ENCODE data around the gene GRIK4.

GRIK4 gene

DNA sequence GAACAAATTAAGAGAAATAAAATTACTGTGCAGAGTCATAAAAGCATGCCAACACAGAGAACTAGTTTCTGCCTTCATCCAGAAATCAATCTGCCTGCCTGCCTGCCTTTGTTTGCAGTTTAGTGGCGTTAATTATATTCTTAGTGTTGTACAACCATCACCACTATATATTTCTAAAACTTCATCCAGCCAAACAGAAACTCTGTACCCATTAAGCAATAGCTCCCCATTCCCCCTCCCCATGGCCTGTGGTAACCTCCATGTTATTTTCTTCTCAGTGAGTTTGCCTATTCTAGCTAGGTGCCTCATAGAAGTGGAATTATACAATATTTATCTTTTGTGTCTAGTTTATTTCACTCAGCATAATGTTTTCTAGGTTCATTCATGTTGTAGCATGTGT, 329.1 kb downstream of the GRIK4 start:
- Mint-ChIP-seq H3K9me3 (no peaks in the 10 kb centered on the region), H3K4me3 (no peak overlapping the region), H3K4me1 (ENCODE audit: low read depth in 2 of 2) (peaks cover 0 to 6% of the 10 kb centered on the region in 2 donors), H3K27me3 (peaks cover 0 to 46% of the 10 kb centered on the region in 2 donors), H3K36me3 (ENCODE audit: insufficient read depth) (no peaks in the 10 kb centered on the region), H3K27ac (no peak overlapping the region)
- ATAC-seq (replicated peaks) = no peak
- DNase-seq = no peak

DNA sequence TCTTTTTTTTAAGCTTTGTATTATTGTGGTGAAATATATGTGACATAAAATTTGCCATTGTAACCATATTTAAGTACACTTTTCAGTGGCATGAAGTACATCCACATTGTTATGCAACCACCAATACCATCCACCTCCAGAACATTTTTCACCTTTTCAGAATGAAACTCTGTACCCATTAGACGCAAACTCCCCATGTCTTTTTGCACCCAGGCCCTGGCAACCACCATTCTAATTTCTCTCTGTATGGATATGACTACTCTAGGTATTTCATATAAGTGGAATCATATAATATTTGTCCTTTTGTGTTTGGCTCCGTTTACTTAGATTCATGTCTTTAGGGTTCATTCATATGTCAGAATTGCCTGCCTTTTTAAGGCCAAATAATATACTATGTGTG, 329.5 kb downstream of the GRIK4 start:
- no peak overlapping the region for H3K4me3 Mint-ChIP-seq
- peaks cover 0 to 42% of the 10 kb centered on the region in 2 donors for H3K27me3 Mint-ChIP-seq
- H3K27ac Mint-ChIP-seq = no peak overlapping the region
- H3K9me3 Mint-ChIP-seq = no peaks in the 10 kb centered on the region
- H3K36me3 Mint-ChIP-seq (ENCODE audit: insufficient read depth) = no peaks in the 10 kb centered on the region
- ATAC-seq (replicated peaks) (no peak), DNase-seq (no peak)
- H3K4me1 Mint-ChIP-seq (ENCODE audit: low read depth in 2 of 2) = peaks cover 0 to 2% of the 10 kb centered on the region in 2 donors

DNA sequence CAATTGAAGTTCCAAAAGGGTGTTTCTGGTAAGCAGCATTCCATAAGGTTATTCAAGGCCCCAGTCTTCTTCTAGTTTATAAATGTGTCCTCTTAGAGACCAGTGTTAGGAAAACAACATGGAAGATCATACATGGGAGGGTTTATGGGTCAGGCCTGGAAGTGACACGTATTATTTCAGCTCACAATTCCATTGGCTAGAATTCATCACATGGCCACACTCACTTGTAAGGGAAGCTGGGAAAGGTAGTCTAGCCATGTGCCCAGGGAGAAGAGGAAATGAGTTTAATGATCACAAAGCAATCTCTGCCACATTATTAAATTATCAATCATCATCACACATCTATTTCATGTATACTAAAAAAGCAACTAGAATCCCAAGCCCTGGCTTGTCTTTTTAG, 330.6 kb downstream of the GRIK4 start:
- ATAC-seq (replicated peaks) = no peak
- H3K9me3 Mint-ChIP-seq = no peaks in the 10 kb centered on the region
- DNase-seq = no peak
- no peak overlapping the region for H3K27ac Mint-ChIP-seq
- H3K27me3 Mint-ChIP-seq = peaks cover 3 to 45% of the 10 kb centered on the region in 2 donors
- H3K36me3 Mint-ChIP-seq (ENCODE audit: insufficient read depth) = no peaks in the 10 kb centered on the region
- no peak overlapping the region for H3K4me3 Mint-ChIP-seq
- H3K4me1 Mint-ChIP-seq (ENCODE audit: low read depth in 2 of 2) = peaks cover 0 to 3% of the 10 kb centered on the region in 2 donors

DNA sequence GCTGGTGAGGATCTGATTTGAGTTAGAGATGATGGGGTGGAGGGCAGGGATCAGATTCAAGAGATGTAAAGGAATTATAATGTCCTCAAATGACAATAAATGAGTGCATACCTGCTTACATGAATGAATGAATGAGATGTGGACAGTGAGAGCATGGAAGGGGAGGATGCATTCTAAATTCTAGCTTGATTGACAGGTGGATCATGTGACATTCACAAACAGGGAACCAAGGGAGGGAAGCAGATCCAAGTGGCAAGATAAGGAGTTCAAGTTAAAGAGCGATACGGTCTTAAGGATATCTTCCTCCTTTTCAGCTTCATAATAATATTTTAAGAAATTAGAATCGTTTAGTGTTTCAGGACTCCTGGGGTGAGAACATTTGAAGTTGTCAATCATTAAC, 341.9 kb downstream of the GRIK4 start:
- Mint-ChIP-seq H3K9me3 (no peaks in the 10 kb centered on the region), H3K4me1 (ENCODE audit: low read depth in 2 of 2) (peaks cover 0 to 20% of the 10 kb centered on the region in 2 donors), H3K4me3 (no peak overlapping the region), H3K36me3 (ENCODE audit: insufficient read depth) (no peaks in the 10 kb centered on the region), H3K27ac (no peak overlapping the region), H3K27me3 (peaks cover 0 to 45% of the 10 kb centered on the region in 2 donors)
- ATAC-seq (replicated peaks) = no peak
- no peak for DNase-seq

DNA sequence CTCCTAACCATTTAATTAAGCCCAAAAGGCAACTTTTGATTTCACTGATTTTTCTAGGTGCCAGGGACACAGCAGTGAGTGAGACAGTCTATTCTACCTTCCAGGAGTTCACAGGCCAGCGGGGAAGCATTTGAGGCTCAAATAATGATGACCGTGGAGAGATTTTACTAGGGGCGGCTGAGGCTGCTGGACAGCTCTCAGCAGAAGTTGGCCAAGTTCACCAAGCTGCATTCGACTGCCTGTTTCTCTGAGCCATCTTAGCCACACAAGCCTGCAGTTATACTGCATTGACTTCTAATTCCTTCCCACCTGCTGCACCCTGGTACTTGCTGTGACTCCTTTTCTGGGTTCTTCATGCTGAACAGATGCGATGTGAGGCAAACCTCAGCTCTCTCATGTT, 343.4 kb downstream of the GRIK4 start:
- Mint-ChIP-seq H3K4me1 (ENCODE audit: low read depth in 2 of 2) (peaks cover 0 to 16% of the 10 kb centered on the region in 2 donors), H3K27me3 (peaks cover 0 to 35% of the 10 kb centered on the region in 2 donors), H3K36me3 (ENCODE audit: insufficient read depth) (no peaks in the 10 kb centered on the region), H3K9me3 (no peaks in the 10 kb centered on the region), H3K4me3 (no peak overlapping the region), H3K27ac (no peak overlapping the region)
- ATAC-seq (replicated peaks) (no peak), DNase-seq (no peak)

DNA sequence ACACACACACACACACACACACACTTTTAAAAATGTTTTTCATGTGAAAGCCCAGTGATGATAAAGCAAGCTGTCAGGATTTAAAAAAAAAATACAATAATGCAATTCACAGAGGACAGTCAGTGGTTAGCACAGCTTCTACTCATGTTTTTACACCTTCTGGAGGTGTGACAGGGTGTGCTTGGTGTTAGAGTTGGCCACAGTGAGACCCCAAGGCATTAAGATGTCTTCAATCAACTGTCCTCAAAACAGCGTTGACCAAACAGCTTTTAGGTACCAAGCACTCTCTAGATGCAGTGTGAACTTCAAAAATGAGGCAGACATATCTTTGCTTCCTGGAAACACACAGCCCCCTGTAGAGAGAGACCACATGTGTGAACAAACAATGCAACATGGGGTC, 346.0 kb downstream of the GRIK4 start:
- DNase-seq = no peak
- H3K4me3 Mint-ChIP-seq = no peak overlapping the region
- peaks cover 0 to 32% of the 10 kb centered on the region in 2 donors for H3K27me3 Mint-ChIP-seq
- no peaks in the 10 kb centered on the region for H3K36me3 Mint-ChIP-seq (ENCODE audit: insufficient read depth)
- H3K4me1 Mint-ChIP-seq (ENCODE audit: low read depth in 2 of 2) = peaks cover 0 to 11% of the 10 kb centered on the region in 2 donors
- H3K27ac Mint-ChIP-seq = peak overlapping the region in 1 of 2 donors; percentile 58
- no peak for ATAC-seq (replicated peaks)
- H3K9me3 Mint-ChIP-seq = no peaks in the 10 kb centered on the region

DNA sequence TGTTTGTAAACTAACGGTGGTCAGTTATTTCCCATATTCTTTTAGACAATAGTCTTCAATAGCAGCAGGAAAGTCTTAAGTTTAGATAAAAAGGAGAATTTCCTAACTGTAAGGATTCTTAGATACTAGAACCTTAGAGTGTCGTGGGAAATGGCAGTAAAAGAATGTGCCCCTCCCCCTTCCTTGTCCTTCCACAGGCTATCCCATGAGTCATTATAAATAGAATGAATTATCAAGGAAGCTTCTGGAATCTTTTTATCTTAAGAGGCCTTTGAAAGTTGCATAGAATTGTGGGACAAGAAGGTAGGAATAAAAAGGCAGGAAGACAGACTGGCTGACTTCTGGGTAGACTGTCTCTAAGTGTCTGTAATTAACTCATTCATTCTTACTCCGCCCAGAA, 347.2 kb downstream of the GRIK4 start:
- no peak for ATAC-seq (replicated peaks)
- Mint-ChIP-seq H3K9me3 (no peaks in the 10 kb centered on the region), H3K4me1 (ENCODE audit: low read depth in 2 of 2) (peaks cover 0 to 11% of the 10 kb centered on the region in 2 donors), H3K36me3 (ENCODE audit: insufficient read depth) (no peaks in the 10 kb centered on the region), H3K4me3 (no peak overlapping the region), H3K27ac (peak overlapping the region in 1 of 2 donors; percentile 15), H3K27me3 (peaks cover 0 to 33% of the 10 kb centered on the region in 2 donors)
- no peak for DNase-seq

DNA sequence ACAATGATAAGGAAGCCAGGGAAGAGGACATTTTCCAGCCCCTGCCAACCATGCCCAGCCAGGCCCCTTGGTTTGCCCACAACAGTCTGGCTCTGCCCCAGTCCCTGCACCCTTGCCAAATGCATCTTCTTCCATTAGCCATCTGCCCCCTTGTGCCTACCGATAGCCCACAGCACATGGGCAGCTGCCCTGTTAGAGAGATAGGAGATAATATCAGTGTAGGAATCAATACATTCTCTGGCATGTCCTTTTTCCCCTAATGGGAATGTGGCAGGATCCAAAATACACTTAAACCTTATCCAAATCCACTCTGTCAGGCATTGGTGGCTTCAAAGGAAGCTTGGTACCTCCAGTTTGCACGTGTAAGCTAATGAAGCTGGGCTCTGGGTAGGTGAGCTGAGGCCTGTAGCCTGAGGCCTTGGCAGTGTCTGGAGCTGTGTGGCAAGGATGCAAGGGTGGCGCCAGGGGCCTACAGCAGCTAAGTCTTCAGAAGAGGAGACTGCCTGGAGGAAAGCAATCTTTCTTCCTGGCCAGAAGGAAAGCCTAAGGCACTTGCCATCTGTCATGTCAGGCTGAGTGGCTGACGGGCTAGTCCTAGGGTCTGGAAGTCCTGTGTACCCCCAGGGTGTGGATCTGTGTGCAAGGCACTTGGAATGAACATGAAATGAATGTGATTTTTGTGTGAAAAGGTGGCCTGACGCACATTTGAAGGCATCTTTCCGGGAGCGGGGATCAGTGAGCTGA, 348.2 kb downstream of the GRIK4 start:
- no peak for DNase-seq
- peak overlapping the region in 1 of 2 donors; percentile 15 for H3K27ac Mint-ChIP-seq
- no peaks in the 10 kb centered on the region for H3K9me3 Mint-ChIP-seq
- H3K4me1 Mint-ChIP-seq (ENCODE audit: low read depth in 2 of 2) = peaks cover 0 to 7% of the 10 kb centered on the region in 2 donors
- H3K27me3 Mint-ChIP-seq = peaks cover 0 to 33% of the 10 kb centered on the region in 2 donors
- no peak overlapping the region for H3K4me3 Mint-ChIP-seq
- no peaks in the 10 kb centered on the region for H3K36me3 Mint-ChIP-seq (ENCODE audit: insufficient read depth)
- ATAC-seq (replicated peaks) = no peak

DNA sequence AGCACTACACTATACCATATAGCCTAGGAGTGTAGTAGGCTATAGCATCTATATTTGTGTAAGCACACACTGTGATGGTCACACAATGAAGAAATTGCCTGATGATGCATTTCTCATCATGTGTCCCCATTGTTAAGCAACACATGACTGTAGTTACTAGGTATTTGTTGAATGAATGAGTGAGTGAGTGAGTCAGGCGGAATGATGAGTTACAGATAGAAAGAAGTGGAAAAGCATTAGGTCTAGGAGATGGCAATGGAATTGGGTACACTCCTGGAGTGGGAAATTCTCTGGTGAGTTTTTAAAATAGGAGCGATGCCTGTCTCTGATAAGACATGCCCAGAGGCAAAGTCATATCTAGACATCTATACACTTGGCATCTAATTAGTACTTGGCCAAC, 351.8 kb downstream of the GRIK4 start:
- Mint-ChIP-seq H3K4me1 (ENCODE audit: low read depth in 2 of 2) (peaks cover 0 to 20% of the 10 kb centered on the region in 2 donors), H3K9me3 (no peaks in the 10 kb centered on the region), H3K27me3 (peaks cover 0 to 22% of the 10 kb centered on the region in 2 donors), H3K36me3 (ENCODE audit: insufficient read depth) (no peaks in the 10 kb centered on the region), H3K27ac (no peak overlapping the region), H3K4me3 (no peak overlapping the region)
- DNase-seq (no peak), ATAC-seq (replicated peaks) (no peak)

DNA sequence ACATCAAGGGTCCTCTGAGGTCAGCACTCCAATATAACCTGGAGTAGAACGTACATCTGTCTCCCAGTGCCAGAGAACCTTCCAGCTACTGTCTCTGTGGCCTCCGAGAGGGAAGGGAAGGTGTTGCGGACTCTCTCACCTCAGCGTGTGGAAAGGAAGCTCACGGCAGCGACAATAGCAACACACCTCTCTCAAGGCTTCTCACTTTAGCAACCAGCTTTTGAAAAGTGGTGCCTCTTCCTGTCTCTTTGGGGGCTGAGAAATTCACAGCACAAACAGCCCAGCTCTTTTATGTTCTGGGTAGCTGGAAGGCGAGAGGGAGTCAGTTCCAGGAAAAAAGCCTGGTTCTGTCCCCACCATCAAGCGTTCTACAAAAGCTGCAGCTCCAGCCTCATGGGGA, 355.5 kb downstream of the GRIK4 start:
- Mint-ChIP-seq H3K27ac (peak overlapping the region in 1 of 2 donors; percentile 73), H3K27me3 (peaks cover 0 to 47% of the 10 kb centered on the region in 2 donors), H3K36me3 (ENCODE audit: insufficient read depth) (no peaks in the 10 kb centered on the region), H3K9me3 (no peaks in the 10 kb centered on the region), H3K4me3 (peak overlapping the region in 1 of 2 donors; percentile 62), H3K4me1 (ENCODE audit: low read depth in 2 of 2) (peaks cover 0 to 33% of the 10 kb centered on the region in 2 donors)
- ATAC-seq (replicated peaks) = no peak
- peak in 1 of 3 experiments; percentile 14 for DNase-seq

DNA sequence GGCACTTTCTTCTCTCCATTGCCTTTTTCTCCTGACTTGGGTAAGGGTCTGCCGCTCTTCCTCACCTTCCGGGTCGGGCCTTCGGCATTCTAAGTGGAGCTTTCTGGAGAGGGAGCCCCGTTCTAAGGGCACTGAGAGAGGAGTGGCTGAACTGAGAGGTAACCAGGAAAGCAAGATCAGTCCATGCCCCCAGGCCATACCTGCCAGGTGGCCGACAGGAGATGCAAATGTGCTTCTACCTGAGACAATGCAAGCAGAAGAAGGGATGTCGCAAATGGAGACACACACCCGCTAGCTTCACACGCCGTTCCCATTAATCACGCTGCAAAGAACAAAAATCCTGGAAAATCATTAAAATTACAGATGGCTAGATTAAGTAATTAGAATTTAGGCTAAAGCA, 356.0 kb downstream of the GRIK4 start:
- no peak for DNase-seq
- Mint-ChIP-seq H3K9me3 (no peaks in the 10 kb centered on the region), H3K36me3 (ENCODE audit: insufficient read depth) (no peaks in the 10 kb centered on the region), H3K4me1 (ENCODE audit: low read depth in 2 of 2) (peaks cover 0 to 33% of the 10 kb centered on the region in 2 donors), H3K27me3 (peaks cover 0 to 46% of the 10 kb centered on the region in 2 donors), H3K4me3 (peak overlapping the region in 1 of 2 donors; percentile 62), H3K27ac (peak overlapping the region in 1 of 2 donors; percentile 73)
- ATAC-seq (replicated peaks) = no peak

DNA sequence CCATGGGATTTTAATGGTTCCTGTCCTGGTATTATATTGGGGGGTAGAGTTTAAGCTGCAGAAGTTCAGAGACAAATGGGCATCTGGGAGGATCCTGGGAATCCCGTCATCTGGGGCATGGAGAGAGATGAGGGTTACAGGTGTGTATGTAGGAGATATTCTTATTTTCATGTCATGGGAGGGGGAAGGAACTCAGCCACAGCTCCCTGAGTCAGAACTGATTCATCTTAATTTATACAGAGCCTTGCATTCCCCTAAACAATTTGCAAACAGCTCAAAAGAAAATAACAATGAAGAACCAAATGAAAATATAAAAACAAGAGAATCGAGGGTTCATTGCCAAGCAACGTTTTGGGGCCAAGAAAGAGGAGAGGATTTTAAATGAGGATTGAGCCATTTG, 356.4 kb downstream of the GRIK4 start:
- H3K27me3 Mint-ChIP-seq = peaks cover 0 to 50% of the 10 kb centered on the region in 2 donors
- peaks cover 0 to 33% of the 10 kb centered on the region in 2 donors for H3K4me1 Mint-ChIP-seq (ENCODE audit: low read depth in 2 of 2)
- peak overlapping the region in 1 of 2 donors; percentile 62 for H3K4me3 Mint-ChIP-seq
- no peaks in the 10 kb centered on the region for H3K9me3 Mint-ChIP-seq
- no peaks in the 10 kb centered on the region for H3K36me3 Mint-ChIP-seq (ENCODE audit: insufficient read depth)
- DNase-seq = no peak
- no peak for ATAC-seq (replicated peaks)
- no peak overlapping the region for H3K27ac Mint-ChIP-seq

DNA sequence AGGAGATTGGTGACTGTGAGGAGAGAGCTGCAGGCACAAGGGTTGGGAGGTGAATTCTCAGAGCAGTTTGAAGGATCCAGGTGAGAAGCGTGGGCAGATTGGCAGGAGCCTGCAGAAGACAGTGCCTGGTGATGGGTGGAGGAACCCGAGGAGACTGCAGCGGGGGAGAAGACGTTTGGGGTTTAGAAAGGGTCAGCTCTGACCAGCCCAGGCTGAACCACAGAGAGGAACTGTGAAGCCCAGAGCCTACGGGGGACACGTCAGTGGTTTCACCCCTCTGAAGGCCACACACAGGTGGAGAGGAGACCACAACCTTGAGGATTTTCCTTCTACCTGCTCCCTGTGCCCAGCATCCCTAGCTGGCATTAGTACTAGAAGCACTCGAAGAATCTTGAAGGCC, 357.5 kb downstream of the GRIK4 start:
- H3K4me1 Mint-ChIP-seq (ENCODE audit: low read depth in 2 of 2) = peaks cover 0 to 33% of the 10 kb centered on the region in 2 donors
- H3K4me3 Mint-ChIP-seq = peak overlapping the region in 1 of 2 donors; percentile 53
- no peaks in the 10 kb centered on the region for H3K36me3 Mint-ChIP-seq (ENCODE audit: insufficient read depth)
- H3K27me3 Mint-ChIP-seq = peaks cover 0 to 61% of the 10 kb centered on the region in 2 donors
- ATAC-seq (replicated peaks) (no peak), DNase-seq (no peak)
- peak overlapping the region in 1 of 2 donors; percentile 15 for H3K27ac Mint-ChIP-seq
- no peaks in the 10 kb centered on the region for H3K9me3 Mint-ChIP-seq

DNA sequence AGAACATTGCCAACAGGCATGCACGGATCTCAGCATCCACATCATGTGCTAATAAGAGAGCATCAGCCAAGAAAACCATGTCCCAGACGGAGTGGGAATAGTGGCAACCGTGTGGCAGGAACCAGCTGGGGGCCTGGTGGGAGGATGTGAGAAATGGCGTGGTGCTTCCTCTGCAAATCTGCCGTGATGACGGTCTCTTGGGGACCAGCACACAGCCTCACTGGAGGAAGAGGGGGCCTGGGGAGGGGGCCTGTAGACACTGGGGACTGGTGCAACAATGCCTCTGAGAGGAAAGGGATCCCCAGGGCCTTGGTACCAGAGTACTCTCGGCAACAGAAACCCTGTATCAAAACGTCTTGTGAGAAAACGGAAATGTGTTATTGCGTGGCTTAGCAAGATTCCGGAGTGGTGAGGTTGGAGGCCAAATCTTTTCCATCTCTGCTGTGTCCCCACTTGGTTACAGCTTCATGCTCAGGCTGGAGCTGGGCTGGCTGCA, 358.0 kb downstream of the GRIK4 start:
- no peak for DNase-seq
- ATAC-seq (replicated peaks) = no peak
- Mint-ChIP-seq H3K4me3 (peak overlapping the region in 1 of 2 donors; percentile 53), H3K9me3 (no peaks in the 10 kb centered on the region), H3K27ac (peak overlapping the region in 1 of 2 donors; percentile 15), H3K4me1 (ENCODE audit: low read depth in 2 of 2) (peaks cover 0 to 33% of the 10 kb centered on the region in 2 donors), H3K36me3 (ENCODE audit: insufficient read depth) (no peaks in the 10 kb centered on the region), H3K27me3 (peaks cover 0 to 63% of the 10 kb centered on the region in 2 donors)
